Measurements from ENCODE around the gene ZMYM2.

DNA sequence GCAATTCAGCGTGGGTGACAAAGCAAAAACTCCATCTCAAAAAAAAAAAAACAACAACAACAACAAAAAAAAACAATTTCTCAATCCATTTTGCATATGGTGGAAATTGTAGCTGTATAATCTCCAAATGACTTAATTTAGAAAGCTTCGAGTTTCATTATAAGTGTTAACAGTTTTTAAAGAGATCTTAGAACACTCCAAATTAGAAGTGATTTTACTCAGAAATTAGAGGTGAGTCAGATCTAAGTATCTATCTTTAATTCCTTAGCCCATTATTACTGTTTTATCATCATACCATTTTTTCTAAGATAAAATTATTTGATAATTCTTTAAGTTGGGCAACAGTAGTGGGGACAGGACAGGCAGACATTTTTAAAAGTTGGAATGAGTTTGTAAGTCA is 60.5 kb downstream of the ZMYM2 start:
- TF ChIP-seq, protein P1, sequence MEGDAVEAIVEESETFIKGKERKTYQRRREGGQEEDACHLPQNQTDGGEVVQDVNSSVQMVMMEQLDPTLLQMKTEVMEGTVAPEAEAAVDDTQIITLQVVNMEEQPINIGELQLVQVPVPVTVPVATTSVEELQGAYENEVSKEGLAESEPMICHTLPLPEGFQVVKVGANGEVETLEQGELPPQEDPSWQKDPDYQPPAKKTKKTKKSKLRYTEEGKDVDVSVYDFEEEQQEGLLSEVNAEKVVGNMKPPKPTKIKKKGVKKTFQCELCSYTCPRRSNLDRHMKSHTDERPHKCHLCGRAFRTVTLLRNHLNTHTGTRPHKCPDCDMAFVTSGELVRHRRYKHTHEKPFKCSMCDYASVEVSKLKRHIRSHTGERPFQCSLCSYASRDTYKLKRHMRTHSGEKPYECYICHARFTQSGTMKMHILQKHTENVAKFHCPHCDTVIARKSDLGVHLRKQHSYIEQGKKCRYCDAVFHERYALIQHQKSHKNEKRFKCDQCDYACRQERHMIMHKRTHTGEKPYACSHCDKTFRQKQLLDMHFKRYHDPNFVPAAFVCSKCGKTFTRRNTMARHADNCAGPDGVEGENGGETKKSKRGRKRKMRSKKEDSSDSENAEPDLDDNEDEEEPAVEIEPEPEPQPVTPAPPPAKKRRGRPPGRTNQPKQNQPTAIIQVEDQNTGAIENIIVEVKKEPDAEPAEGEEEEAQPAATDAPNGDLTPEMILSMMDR (conservative IDR thresholded peaks at IDR 0.05; ENCODE audit: low read length): no peak
- TF ChIP-seq EZH2phosphoT487 (IDR thresholded peaks at IDR 0.05; ENCODE audit: borderline replicate concordance, low read depth, low read length): no peak
